Left hindlimb (tissue), 1 donor: ENCODE data around the gene MSANTD2.
A peak's percentile ranks its signal among the peaks of the same experiment; 100 is the strongest.

Experiments used
- DNase-seq: peaks from one replicate; pipeline ENCODE4 v3.0.0-alpha.2; 2018

MSANTD2 gene

GRCh38 chr11:124751741-124752470 lies 48.3 kb downstream of the MSANTD2 start, which contains the start of gene VSIG2:
Gene VSIG2 (minus strand): TSS chr11:124752255. CDS start chr11:124752137, 118 bp downstream.
- no peak for DNase-seq

- DNase-seq: no peak
Measured at GRCh38 chr11:124751391-124751740, 48.8 kb downstream of the MSANTD2 start.

- DNase-seq: no peak
Measured at GRCh38 chr11:124749912-124750311, 50.3 kb downstream of the MSANTD2 start.

- DNase-seq: no peak
Measured at GRCh38 chr11:124748481-124749343, 51.5 kb downstream of the MSANTD2 start.

GRCh38 chr11:124748100-124748418 lies 52.1 kb downstream of the MSANTD2 start:
- no peak for DNase-seq

GRCh38 chr11:124747406-124748099 lies 52.7 kb downstream of the MSANTD2 start:
- DNase-seq: no peak

- DNase-seq: no peak
Measured at GRCh38 chr11:124746621-124747243, 53.5 kb downstream of the MSANTD2 start.

- DNase-seq: no peak
Measured at GRCh38 chr11:124745835-124746620, 54.2 kb downstream of the MSANTD2 start.

- DNase-seq: no peak
Measured at GRCh38 chr11:124745270-124745834, 54.9 kb downstream of the MSANTD2 start.

GRCh38 chr11:124743050-124743449 lies 57.2 kb downstream of the MSANTD2 start:
- DNase-seq: no peak

- DNase-seq: no peak
Measured at GRCh38 chr11:124742555-124742954, 57.7 kb downstream of the MSANTD2 start.

- peak; percentile 43 for DNase-seq
Measured at GRCh38 chr11:124740277-124740882, 59.8 kb downstream of the MSANTD2 start.

- peak; percentile 94 for DNase-seq
Measured at GRCh38 chr11:124739479-124740276, 60.5 kb downstream of the MSANTD2 start, which contains the start of gene NRGN. Gene NRGN (plus strand): TSS chr11:124739942. CDS start chr11:124740085, 143 bp downstream.

GRCh38 chr11:124738713-124739478 lies 61.3 kb downstream of the MSANTD2 start:
- no peak for DNase-seq

- no peak for DNase-seq
Measured at GRCh38 chr11:124737638-124738305, 62.4 kb downstream of the MSANTD2 start.

GRCh38 chr11:124736736-124737135 lies 63.5 kb downstream of the MSANTD2 start:
- no peak for DNase-seq

- no peak for DNase-seq
Measured at GRCh38 chr11:124732230-124732629, 68.0 kb downstream of the MSANTD2 start.

GRCh38 chr11:124729571-124729970 lies 70.6 kb downstream of the MSANTD2 start:
- DNase-seq: no peak

GRCh38 chr11:124728134-124728533 lies 72.1 kb downstream of the MSANTD2 start:
- no peak for DNase-seq
